OCI-LY3 (cell line): ENCODE data around the gene SMARCD2.

Experiments
- CTCF ChIP-seq: fragments of 200-600, 300-600 bp; sonication (generic); IDR thresholded peaks from 2 replicates; pipeline ENCODE4 v1.5.1; 2014; ENCODE audit warnings: antibody characterized with exemption, low read length, low read depth
- EZH2phosphoT487 ChIP-seq: fragments of 200-600 bp; shearing (Covaris generic); IDR thresholded peaks from 2 replicates; pipeline ENCODE4 v1.6.1; 2018; ENCODE audit warnings: antibody characterized with exemption, mixed run types, low read depth

- TF ChIP-seq CTCF (no peak), EZH2phosphoT487 (no peak)
Observed at GRCh38 chr17:63830278-63830677, 12.2 kb downstream of the SMARCD2 start.
